Transverse colon (tissue), 3 donors: ENCODE data around the gene BRD3.

Experiments
- CTCF ChIP-seq, 5 experiments: fragments of 200-600 bp in 3 of 5; fragments of 450-650 bp in 2 of 5; sonication (generic) in 3 of 5; IDR thresholded peaks; 1 replicate in 2 of 5; 2 replicates in 3 of 5; pipeline ENCODE4 v1.5.1; 2016 to 2017; ENCODE audit warnings: antibody characterized with exemption in 5 of 5, inconsistent platforms in 3 of 5, mild to moderate bottlenecking in 2 of 5, moderate library complexity in 1 of 5
- EP300 ChIP-seq: sonication (generic); formaldehyde crosslinking; IDR thresholded peaks from one replicate; pipeline ENCODE4 v1.6.1; 2017; ENCODE audit warnings: antibody characterized with exemption, low read depth

- no peak for TF ChIP-seq CTCF (IDR thresholded peaks at IDR 0.05)
- no peak for TF ChIP-seq EP300
Observed at GRCh38 chr9:134055981-134056461, 11.8 kb downstream of the BRD3 start.
